Putamen (tissue), 1 donor: Measurements from ENCODE around the gene SDSL.

Experiments
- DNase-seq: peaks from one replicate; pipeline ENCODE4 v3.0.0-alpha.2; 2016; ENCODE audit warnings: low spot score

Gene SDSL

GRCh38 chr12:113396828-113397496, 25.2 kb upstream of the SDSL start:
- peak; percentile 81 for DNase-seq

GRCh38 chr12:113397497-113398197, 24.5 kb upstream of the SDSL start:
- no peak for DNase-seq

GRCh38 chr12:113398346-113399290, 23.6 kb upstream of the SDSL start:
- DNase-seq, result no peak

- no peak for DNase-seq
Observed at GRCh38 chr12:113399490-113399889, 22.7 kb upstream of the SDSL start.

GRCh38 chr12:113400362-113400761, 21.8 kb upstream of the SDSL start:
- no peak for DNase-seq

- DNase-seq, result no peak
Observed at GRCh38 chr12:113401066-113402000, 20.8 kb upstream of the SDSL start.

- DNase-seq, result no peak
Observed at GRCh38 chr12:113402586-113403260, 19.5 kb upstream of the SDSL start.

- peak; percentile 69 for DNase-seq
Observed at GRCh38 chr12:113403435-113404415, 18.5 kb upstream of the SDSL start, which contains the start of gene SDS. SDS (minus strand) TSS chr12:113403887; CDS start chr12:113399708, 4,179 bp downstream.

GRCh38 chr12:113405694-113406093, 16.5 kb upstream of the SDSL start:
- no peak for DNase-seq

- DNase-seq, result no peak
Observed at GRCh38 chr12:113407931-113408600, 14.1 kb upstream of the SDSL start.

- DNase-seq, result no peak
Observed at GRCh38 chr12:113408756-113409298, 13.4 kb upstream of the SDSL start.

GRCh38 chr12:113409462-113410124, 12.6 kb upstream of the SDSL start:
- DNase-seq, result no peak

- no peak for DNase-seq
Observed at GRCh38 chr12:113413488-113413939, 8.7 kb upstream of the SDSL start.

GRCh38 chr12:113414519-113415038, 7.6 kb upstream of the SDSL start:
- DNase-seq, result no peak

- no peak for DNase-seq
Observed at GRCh38 chr12:113416091-113416754, 6.0 kb upstream of the SDSL start.

GRCh38 chr12:113418213-113418879, 3.8 kb upstream of the SDSL start:
- no peak for DNase-seq
